GM21447 (cell line): ENCODE data around the gene FUCA2.
"Not testable (repeated sequence)": the region's sequence is repeated elsewhere in the genome, so short reads cannot be mapped to it uniquely, and the experiment has no call there.

Experiments used
- ATAC-seq: cut with Tn5 transposase; IDR thresholded peaks from one replicate; pipeline ENCODE4 v1.9.1; 2021; ENCODE audit not compliant: unreplicated experiment

The FUCA2 gene

DNA sequence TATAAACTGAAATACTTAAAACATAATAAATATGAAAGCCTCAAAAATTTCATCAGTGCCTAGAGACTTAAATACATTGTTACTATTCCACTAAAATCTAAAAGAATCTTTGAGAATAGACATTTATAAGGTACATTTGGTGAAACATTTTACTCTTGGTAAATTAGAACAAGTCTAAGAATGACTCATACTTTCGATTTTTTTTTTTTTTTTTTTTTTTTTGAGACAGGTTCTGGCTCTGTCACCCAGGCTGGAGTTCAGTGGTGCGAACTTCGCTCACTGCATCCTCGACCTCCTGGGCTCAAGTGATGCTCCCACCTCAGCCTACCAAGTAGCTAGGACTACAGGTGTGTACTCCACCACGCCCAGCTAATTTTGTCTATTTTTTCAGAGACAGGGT, 6.4 kb downstream of the FUCA2 start:
- ATAC-seq, result no peak

DNA sequence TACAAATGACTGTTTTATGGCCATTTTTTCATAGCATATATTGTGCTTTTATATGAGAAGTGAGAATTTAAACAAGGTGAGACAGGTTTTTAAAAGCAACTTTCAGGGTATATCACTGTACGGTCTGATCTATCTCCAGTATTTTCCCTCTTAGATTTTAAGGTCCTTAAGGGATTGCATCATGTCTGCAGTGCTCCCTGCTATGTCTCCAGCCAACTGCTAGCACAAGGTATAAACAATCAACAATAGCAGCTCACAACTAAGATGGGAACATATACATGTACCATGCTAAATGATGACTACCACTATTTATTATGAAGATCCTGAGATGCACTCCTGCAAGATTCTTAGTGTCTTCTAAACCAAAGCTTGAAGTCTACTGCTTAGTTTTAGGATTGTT, 7.2 kb downstream of the FUCA2 start:
- no peak for ATAC-seq

DNA sequence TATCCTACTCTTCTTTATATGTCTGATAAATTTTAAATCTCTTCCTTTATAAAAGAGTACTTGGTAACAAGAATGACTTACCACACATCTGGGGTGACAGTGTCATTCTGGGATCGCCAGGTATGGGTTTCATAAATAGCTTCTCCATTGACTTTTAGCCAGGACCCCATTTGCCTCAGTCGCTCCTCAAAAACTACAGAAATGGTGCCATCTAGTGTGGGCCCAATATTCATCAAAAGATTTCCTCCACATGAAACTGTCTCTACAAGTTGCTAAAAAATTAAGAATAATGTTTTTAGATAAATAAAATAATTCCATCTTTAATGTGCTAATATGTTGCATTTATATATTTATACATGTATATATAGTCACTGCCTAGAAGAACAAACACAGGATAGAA, 9.7 kb downstream of the FUCA2 start:
- no peak for ATAC-seq

DNA sequence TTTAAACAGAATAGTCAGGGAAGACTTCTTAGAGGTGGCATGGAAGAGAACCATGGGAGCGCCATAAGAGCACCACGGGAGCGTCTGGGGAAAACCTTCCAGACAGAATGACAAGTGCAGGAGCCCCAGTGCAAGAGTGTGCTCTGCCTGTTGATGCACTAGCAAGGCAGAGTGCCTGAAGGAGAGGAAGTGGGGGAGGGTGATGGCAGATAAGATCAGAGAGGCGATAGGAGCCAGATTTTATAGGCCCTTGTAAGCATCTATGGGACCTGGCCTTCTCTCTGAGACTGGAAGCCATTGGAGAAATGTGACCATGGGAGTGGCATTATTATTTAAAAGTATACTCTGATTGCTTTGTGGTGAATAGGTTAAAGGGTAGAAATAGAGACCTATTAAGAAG, 13.1 kb downstream of the FUCA2 start:
- ATAC-seq, result no peak

DNA sequence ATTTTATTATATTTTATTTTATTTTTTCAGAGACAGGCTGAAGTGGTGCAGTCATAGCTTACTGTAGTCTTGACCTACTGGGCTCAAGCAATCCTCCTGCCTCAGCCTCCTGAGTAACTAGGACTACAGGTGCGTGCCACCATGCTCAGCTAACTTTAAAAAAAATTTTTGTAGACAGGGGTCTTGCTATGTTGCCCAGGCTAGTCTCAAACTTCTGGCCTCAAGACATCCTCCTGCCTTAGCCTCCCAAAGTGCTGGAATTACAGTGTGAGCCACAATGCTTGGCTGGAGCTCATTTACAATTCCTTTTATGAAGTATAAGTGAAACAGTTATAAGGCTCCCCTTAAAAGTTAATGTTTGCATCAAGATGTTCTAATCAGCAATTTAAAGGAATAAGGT, 14.5 kb downstream of the FUCA2 start:
- no peak for ATAC-seq

DNA sequence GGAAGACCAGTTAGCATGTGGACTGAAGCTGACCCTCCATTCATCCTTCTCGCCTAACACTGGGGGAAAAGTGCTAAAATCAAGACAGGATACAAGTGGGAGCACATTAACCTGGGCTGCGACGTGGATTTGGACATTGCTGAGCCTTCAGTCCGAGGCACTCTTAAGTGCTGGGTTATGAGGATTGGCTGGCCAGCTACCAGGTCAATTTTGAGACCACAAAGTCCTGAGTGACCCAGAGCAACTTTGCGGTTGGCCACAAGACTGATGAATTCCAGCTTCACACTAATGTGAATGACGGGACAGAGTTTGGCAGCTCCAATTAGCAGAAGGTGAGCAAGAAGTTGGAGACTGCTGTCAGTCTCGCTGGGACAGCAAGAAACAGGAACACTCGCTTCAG, 20.7 kb downstream of the FUCA2 start:
- no peak for ATAC-seq

DNA sequence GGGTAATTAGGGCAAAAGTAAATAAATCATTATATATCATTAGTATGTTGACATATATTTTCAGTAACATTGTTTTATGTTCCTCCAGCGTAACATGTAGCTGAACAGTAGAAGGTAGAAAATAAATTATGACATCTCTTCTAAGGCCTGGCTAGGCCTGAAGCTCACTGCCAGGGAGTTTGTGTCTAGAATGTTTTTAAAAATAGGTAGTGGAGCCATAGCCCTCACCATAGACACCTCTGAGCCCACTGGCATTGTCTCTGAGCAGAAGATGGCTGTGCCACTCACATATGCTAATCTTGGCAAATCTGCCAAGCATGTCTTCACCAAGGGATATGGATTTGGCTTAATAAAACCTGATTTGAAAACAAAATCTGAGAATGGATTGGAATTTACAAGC, 21.3 kb downstream of the FUCA2 start:
- ATAC-seq, result no peak

DNA sequence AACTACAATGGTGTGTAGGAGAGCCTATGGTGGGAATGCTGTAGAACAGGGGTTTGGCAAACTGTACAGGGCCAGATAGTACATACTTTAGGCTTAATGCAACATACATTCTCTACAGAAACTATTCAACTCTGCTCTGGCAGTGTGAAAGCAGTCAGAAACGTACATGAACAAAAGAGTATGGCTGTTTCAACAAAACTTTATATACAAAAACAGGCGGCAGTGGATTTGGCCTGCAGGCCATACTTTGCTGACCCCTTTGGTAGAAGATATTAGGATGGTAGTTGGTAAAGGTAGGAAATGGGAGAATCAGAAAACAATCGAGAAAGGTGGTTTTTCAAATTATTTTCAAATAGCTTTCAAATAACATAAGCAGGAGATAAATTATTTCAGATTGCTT, 24.8 kb downstream of the FUCA2 start:
- ATAC-seq, result no peak

DNA sequence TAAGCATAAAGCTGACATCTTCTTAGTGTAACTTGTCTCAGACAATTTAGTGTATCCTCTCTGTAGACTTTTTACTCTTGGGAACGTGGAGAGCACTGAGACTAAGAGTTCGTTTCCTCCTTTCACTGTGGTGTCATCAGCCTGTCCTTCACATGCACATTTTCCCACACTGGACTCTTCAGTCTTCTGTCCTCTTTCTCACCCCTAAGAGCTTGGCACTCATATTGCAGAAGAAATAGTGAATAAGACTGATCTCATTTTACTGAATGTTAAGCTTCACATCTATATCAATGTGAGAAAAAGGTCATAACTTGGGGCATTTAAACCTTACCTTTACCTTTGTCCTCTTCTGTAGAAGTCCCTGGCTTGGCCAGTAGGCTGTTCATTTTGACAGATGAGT, 25.6 kb downstream of the FUCA2 start:
- no peak for ATAC-seq

DNA sequence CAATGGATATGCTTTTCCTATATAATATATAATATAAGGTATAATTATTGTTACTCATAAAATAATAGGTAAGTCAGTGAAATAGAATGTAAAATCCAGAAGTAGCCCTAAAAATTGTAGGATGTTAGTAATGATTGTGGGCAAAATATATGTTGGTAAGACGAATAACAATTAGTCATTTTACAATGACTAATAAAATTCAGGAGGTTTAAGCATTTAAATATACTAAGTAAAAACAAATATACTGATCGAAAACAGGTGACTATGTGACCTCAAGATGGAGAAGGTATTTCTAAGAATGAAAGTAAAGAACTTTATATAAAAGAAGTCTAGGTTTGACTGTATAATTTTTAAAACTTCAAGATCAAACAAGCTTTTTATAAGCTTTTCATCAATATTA, 28.9 kb downstream of the FUCA2 start:
- no peak for ATAC-seq

DNA sequence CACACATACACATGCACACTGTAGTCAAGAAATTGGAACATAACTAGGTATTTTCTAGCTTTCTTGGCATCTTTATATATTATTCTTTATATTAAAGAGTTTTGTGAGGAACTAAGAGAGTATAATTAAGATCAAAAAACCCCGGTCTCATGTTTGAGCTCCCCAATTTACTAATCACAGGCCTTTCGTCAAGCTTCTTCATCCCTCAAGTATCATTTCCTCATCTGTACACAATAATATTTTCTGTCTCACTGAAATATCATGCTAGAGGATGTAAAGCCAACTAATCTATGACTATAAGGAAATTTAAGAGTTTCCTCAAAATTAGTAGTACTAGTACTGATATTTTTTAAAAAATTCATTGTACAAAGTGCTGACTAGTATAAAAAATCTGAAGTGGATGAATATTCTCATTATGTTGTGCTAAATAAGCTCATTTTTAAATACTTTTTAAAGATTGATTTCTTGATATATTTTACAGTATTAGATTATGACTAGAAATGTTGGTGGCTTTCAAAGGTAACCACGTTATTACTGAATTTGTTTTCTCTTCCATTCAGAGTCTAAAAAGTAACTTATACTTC, 32.9 kb downstream of the FUCA2 start:
- no peak for ATAC-seq

DNA sequence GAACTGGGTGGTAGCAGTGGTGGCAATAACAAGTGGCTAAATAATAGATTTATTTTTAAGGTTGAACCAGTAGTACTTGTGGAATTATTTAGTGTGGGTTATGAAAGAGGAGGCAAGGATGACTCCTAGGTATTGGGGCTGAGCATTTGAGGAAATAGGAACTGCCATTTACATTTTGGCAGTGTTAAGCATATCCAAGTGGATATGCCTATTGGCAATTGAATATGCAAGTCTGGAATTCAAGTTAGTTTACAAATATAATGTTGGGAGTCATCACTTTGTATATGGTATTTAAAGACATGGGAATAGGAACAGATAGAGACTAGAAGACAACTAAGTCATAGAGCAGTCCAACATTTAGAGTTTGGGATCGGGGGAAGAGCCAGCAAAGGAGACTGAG, 35.0 kb downstream of the FUCA2 start:
- no peak for ATAC-seq

DNA sequence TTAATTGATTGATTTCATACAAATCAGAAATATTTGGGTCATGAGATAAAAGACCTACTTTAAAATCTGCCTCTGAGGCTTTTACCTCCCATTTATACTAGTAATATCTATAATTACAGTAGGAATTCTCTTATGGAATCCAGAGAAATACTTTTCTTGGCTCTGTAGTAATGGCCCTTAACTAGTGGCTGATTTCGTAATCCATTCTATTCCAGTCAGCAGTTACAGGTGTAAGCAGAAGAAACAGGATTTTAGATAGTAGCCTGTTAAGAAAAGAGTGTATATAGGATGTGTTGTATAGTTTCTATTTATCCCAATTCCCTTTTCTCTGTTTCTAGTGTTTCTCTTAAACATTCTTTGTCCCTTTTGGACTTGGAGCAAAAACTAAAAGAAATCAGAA, 39.7 kb downstream of the FUCA2 start:
- ATAC-seq, result no peak

DNA sequence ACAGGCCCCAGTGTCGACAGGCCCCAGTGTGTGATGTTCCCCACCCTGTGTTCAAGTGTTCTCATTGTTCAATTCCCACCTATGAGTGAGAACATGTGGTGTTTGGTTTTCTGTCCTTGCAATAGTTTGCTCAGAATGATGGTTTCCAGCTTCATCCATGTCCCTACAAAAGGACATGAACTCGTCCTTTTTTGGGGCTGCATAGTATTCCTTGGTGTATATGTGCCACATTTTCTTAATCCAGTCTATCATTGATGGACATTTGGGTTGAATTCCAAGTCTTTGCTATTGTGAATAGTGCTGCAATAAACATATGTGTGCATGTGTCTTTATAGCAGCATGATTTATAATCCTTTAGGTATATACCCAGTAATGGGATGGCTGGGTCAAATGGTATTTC, 42.7 kb downstream of the FUCA2 start:
- not testable (repeated sequence) for ATAC-seq

DNA sequence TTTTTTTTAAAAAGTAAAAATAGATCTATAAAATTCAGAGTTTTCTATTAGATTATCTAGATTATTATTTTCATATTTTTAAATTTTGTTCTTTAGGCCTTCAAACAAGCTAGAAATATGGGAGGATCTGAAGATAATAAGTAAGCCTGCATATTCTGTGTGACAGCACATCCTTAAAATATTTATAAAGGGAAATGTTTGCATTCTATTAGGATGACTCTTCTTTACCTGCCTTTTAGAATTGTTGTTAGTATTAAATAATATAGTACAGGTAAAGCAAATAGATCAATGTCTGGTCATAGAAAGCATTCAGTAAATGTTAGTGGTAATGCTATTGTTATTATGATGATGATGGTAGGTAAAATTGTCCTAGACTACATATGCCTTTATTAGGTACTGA, 43.5 kb downstream of the FUCA2 start:
- no peak for ATAC-seq

DNA sequence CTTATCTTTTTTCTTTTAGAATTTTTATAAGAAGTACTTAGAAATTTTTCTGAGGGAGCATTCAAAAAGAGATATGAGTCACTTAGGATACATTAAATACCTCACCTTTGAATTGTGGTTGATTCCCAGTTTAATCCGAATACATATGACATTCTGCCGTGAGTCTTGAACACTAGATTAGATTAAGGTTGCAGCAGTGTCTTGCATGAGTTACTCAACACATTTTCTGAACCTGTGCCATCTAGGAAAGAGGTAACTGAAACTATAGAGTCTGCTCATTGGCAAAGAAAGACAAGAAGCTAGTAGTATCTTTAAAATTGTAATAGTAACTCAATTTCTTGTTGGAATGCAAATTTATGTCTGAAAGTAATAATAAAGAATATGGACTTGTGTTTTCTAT, 46.0 kb downstream of the FUCA2 start:
- no peak for ATAC-seq

DNA sequence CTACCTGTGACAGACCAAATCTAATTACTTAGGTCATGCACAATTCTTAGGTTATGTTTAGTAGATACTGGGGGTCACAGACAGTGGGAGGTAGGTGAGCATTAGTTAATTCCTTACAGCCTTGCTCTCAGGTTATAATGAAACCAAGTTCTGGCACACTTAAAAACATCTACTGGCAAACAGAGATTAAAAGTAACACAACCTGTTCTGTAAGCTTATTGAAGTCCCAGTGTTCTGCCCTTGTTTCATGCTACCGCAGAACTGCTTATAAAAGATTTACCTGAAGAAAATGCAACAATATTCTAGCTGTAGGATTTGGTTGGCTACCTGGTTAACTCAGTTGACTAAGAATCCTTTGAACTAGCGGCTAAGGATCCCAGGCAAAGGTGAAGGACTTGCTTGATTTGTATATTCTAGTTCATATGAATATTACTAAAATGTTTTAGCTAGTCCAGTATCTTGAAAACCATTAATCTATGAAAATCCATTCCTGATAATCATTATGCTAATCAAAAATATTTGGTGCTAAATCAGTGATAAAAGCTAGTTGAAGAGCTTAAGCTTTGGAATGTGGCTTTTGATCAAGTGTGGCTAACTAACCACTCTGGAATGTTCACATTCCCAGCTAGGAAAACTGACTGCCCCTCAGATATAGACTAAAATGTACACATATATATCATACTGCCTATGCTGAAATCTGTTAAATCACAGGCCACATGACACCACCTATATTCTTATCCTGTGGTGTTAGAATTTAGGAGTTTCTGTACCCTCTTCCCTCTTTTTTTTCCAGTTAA, 53.8 kb downstream of the FUCA2 start:
- no peak for ATAC-seq

DNA sequence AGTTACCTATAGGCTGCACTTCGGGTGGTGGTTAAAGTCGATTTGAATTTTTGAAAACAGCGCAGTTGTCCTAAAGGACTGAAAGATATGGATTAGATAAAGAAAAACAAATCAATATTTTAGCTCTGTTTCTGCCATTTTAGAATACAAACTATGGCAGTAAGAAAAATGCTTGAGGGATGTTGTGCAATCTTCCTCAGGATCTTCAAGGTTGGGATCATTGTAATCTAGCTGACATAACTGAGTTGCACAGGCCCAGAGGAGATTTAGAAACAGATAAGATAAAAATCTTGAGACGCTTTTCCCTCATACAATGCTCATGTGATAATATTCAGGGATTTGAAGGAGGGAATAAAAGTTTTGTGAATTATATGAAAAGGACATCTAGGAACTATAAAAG, 60.0 kb downstream of the FUCA2 start:
- no peak for ATAC-seq

DNA sequence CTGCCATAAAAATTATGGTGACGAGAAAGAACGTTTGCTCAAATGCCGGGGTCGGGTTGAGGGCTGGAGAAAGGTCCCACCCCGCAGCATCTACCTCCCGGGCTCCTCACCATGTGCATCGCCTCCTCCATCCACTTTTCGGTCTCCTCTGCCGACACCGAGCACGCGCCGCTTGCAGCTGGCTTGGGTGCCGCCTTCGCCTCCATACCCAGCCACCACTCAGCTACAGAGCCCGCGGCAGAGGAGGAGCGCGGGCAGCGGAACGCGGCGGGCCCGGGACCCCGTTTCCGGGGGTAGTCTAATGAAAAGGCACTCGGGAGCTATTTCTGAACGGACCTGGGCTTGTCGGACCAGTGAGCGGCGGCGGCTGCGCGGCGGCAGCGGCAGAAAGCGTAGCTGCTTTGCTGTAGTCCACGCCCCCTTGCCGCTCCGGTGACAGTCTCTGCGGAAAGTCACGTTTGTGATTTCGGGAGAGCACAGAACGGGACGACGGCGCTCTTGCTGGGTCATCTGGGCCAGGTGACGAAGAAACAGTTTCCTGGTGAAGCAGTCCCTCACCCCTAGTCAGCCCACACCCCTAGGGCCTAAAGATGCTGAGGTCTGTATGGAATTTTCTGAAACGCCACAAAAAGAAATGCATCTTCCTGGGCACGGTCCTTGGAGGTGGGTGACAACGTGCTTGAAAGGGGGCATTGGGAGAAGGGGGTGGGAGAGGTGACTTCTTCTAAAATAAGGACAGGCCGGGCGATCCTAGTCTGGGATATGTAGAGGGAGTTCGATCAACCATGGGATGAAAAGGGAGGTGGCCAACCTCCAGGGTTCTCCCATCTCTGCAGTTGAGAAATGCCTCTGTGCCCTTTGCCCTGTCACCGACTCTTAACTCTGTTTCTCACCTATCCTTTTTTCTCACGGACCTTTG, 60.8 kb downstream of the FUCA2 start, which contains the start of the genes ADAT2 and PEX3:
Gene ADAT2, minus strand, starts transcription at position 243 of the 919 bp plus-strand sequence. Its CDS starts 37 bp downstream, at position 206.
Gene PEX3, plus strand, starts transcription at position 353 of the 919 bp plus-strand sequence. Its CDS starts 238 bp downstream, at position 591.
- peak; percentile 93 for ATAC-seq

DNA sequence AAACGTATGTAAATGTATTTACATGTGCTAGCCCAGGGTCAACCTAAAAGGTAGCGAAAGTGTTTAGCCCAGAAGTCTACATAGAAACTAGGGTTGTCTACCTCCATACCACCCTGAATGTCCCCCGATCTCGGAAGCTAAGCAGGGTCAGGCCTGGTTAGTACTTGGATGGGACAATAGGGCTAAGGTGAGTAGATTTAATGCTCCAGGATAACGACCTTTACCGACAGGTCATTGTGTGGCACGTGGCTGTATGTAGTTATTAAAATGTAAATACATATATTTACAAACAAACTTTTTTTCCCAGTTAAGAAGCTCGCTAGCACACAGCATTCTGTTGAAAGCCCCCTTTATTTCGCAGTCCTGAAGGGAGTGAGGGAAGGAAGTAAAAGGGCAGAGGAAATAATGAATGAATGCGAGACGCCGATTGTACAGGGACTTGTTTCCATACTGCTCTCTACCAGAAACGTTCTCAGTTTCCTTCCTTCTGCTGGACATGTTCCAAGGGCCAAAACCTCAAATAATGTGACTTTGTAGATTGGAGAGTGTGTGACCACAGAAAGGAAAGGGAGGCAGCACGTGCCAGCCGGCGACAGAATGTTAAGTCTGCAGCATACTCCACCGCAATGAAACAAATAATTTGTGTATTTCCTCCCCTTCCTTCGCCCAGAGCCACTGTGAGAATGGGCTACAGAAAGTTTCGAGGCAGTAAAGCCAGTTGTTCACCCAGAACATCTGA, 61.6 kb downstream of the FUCA2 start:
- ATAC-seq, result peak; percentile 18
